Activated CD4-positive, alpha-beta T cell treated with anti-CD3 and anti-CD28 coated beads, Interleukin-2, amount 10 ng/mL, durations not matched to agents 7 days and 5 days (primary cell): ENCODE measurements around the gene BLOC1S3. TPM values are rescaled to one million over a fixed set of nuclear protein-coding genes. Genes with fewer than 3 reads are reported as not detected.
A peak's percentile ranks its signal among the peaks of the same experiment; 100 is the strongest.

Experiments
- CTCF ChIA-PET: fragments of 350-600 bp; sonication (Branson Sonifier 250); formaldehyde crosslinking; loops from one replicate; lab custom pipeline; 2021; ENCODE audit warnings: antibody characterized with exemption; lab: Charles Lee
- POLR2A ChIA-PET: fragments of 350-600 bp; sonication (Branson Sonifier 250); formaldehyde crosslinking; loops from one replicate; lab custom pipeline; 2021; ENCODE audit warnings: antibody characterized with exemption; lab: Charles Lee
- DNase-seq: peaks from one replicate; pipeline ENCODE4 v3.0.0-alpha.2; 2020
- H3K27ac Mint-ChIP-seq: one replicate; pipeline ENCODE4 v1.8.0; 2021; ENCODE audit warnings: mild to moderate bottlenecking, moderate library complexity, mixed read lengths
- H3K27me3 Mint-ChIP-seq: one replicate; pipeline ENCODE4 v1.8.0; 2021; ENCODE audit warnings: mixed read lengths
- H3K36me3 Mint-ChIP-seq: one replicate; pipeline ENCODE4 v1.8.0; 2021; ENCODE audit warnings: low read depth, mixed read lengths
- H3K4me1 Mint-ChIP-seq: one replicate; pipeline ENCODE4 v1.8.0; 2021; ENCODE audit warnings: mixed read lengths
- H3K4me3 Mint-ChIP-seq: one replicate; pipeline ENCODE4 v1.8.0; 2021; ENCODE audit warnings: mild to moderate bottlenecking, moderate library complexity, mixed read lengths
- H3K9me3 Mint-ChIP-seq: one replicate; pipeline ENCODE4 v1.8.0; 2021; ENCODE audit warnings: mixed read lengths
- total RNA-seq, 2 experiments: library from RNA; stranded (reverse); gene quantifications; one replicate each; pipeline ENCODE4 v1.2.3, GENCODE V29; 2021

The BLOC1S3 gene
- total RNA-seq, 2 experiments from 2014 or later, result 15.3 to 19.7 TPM

GRCh38 chr19:45184115-45184514 is 5.5 kb downstream of the BLOC1S3 start:
- no peak for DNase-seq
- no peak overlapping the region for H3K27ac Mint-ChIP-seq
- POLR2A ChIA-PET, result no interaction called here
- no peaks in the 10 kb centered on the region for H3K27me3 Mint-ChIP-seq
- H3K36me3 Mint-ChIP-seq, result peaks cover 11% of the 10 kb centered on the region
- no peaks in the 10 kb centered on the region for H3K9me3 Mint-ChIP-seq
- CTCF ChIA-PET, result no interaction called here
- H3K4me3 Mint-ChIP-seq, result no peak overlapping the region
- H3K4me1 Mint-ChIP-seq, result peaks cover 32% of the 10 kb centered on the region

- H3K36me3 Mint-ChIP-seq, result peaks cover 1% of the 10 kb centered on the region
- no peak overlapping the region for H3K27ac Mint-ChIP-seq
- no peaks in the 10 kb centered on the region for H3K27me3 Mint-ChIP-seq
- DNase-seq, result no peak
- no peak overlapping the region for H3K4me3 Mint-ChIP-seq
- ChIA-PET CTCF (interaction anchor here (0.5 to 1.3 kb wide), 4 partner anchors 11 to 494 kb away, joined by 3 to 4 read pairs (median 4); partner anchors contain the start of gene CLASRP), POLR2A (no interaction called here)
- no peaks in the 10 kb centered on the region for H3K9me3 Mint-ChIP-seq
- peaks cover 14% of the 10 kb centered on the region for H3K4me1 Mint-ChIP-seq
Observed at GRCh38 chr19:45186509-45187334, 8.1 kb downstream of the BLOC1S3 start.

- Mint-ChIP-seq H3K4me1 (peaks cover 12% of the 10 kb centered on the region), H3K9me3 (no peaks in the 10 kb centered on the region), H3K36me3 (no peaks in the 10 kb centered on the region), H3K27me3 (no peaks in the 10 kb centered on the region), H3K27ac (no peak overlapping the region), H3K4me3 (no peak overlapping the region)
- ChIA-PET POLR2A (no interaction called here), CTCF (interaction anchor here (1.2 to 1.3 kb wide), 2 partner anchors 12 to 148 kb away, joined by 4 read pairs; partner anchors contain the start of gene CLASRP)
- peak; percentile 50 for DNase-seq
Observed at GRCh38 chr19:45187421-45188100, 9.0 kb downstream of the BLOC1S3 start.

GRCh38 chr19:45189971-45190370 is 11.4 kb downstream of the BLOC1S3 start:
- ChIA-PET POLR2A (interaction anchor here (0.6 kb wide), 1 partner anchor 498 kb away, joined by 3 read pairs; no protein-coding TSS in a partner anchor), CTCF (no interaction called here)
- no peak for DNase-seq
- Mint-ChIP-seq H3K27ac (no peak overlapping the region), H3K36me3 (no peaks in the 10 kb centered on the region), H3K27me3 (no peaks in the 10 kb centered on the region), H3K9me3 (no peaks in the 10 kb centered on the region), H3K4me1 (peaks cover 6% of the 10 kb centered on the region), H3K4me3 (no peak overlapping the region)

- Mint-ChIP-seq H3K4me3 (no peak overlapping the region), H3K9me3 (no peaks in the 10 kb centered on the region), H3K27me3 (no peaks in the 10 kb centered on the region), H3K27ac (peak overlapping the region; percentile 1), H3K36me3 (no peaks in the 10 kb centered on the region), H3K4me1 (peaks cover 5% of the 10 kb centered on the region)
- ChIA-PET POLR2A (no interaction called here), CTCF (no interaction called here)
- DNase-seq, result no peak
Observed at GRCh38 chr19:45191375-45191774, 12.8 kb downstream of the BLOC1S3 start.

- POLR2A ChIA-PET, result no interaction called here
- no peaks in the 10 kb centered on the region for H3K36me3 Mint-ChIP-seq
- no peaks in the 10 kb centered on the region for H3K9me3 Mint-ChIP-seq
- no peaks in the 10 kb centered on the region for H3K27me3 Mint-ChIP-seq
- no peak for DNase-seq
- H3K4me3 Mint-ChIP-seq, result no peak overlapping the region
- CTCF ChIA-PET, result no interaction called here
- H3K4me1 Mint-ChIP-seq, result no peaks in the 10 kb centered on the region
- H3K27ac Mint-ChIP-seq, result no peak overlapping the region
Observed at GRCh38 chr19:45195764-45196163, 17.2 kb downstream of the BLOC1S3 start.

GRCh38 chr19:45200568-45200967 is 22.0 kb downstream of the BLOC1S3 start:
- Mint-ChIP-seq H3K27ac (no peak overlapping the region), H3K4me3 (no peak overlapping the region), H3K9me3 (no peaks in the 10 kb centered on the region), H3K27me3 (no peaks in the 10 kb centered on the region), H3K36me3 (no peaks in the 10 kb centered on the region), H3K4me1 (no peaks in the 10 kb centered on the region)
- CTCF ChIA-PET, result interaction anchor here (1.0 kb wide), 1 partner anchor 215 kb away, joined by 4 read pairs; no protein-coding TSS in a partner anchor
- POLR2A ChIA-PET, result no interaction called here
- DNase-seq, result no peak

- Mint-ChIP-seq H3K4me1 (no peaks in the 10 kb centered on the region), H3K36me3 (no peaks in the 10 kb centered on the region)
Observed at GRCh38 chr19:45202637-45203036, 24.1 kb downstream of the BLOC1S3 start.

GRCh38 chr19:45205810-45206209 is 27.2 kb downstream of the BLOC1S3 start:
- no peak overlapping the region for H3K27ac Mint-ChIP-seq

More at GRCh38 chr19:45202637-45203036, 24.1 kb downstream of the BLOC1S3 start:
- ChIA-PET POLR2A (no interaction called here), CTCF (no interaction called here)
- DNase-seq, result no peak
- H3K4me3 Mint-ChIP-seq, result no peak overlapping the region
- H3K27me3 Mint-ChIP-seq, result no peaks in the 10 kb centered on the region
- H3K9me3 Mint-ChIP-seq, result no peaks in the 10 kb centered on the region
- H3K27ac Mint-ChIP-seq, result no peak overlapping the region

GRCh38 chr19:45206328-45206727 is 27.7 kb downstream of the BLOC1S3 start:
- no peak for DNase-seq
- Mint-ChIP-seq H3K9me3 (no peaks in the 10 kb centered on the region), H3K4me3 (no peak overlapping the region), H3K4me1 (peaks cover 4% of the 10 kb centered on the region), H3K36me3 (no peaks in the 10 kb centered on the region), H3K27ac (no peak overlapping the region), H3K27me3 (peaks cover 5% of the 10 kb centered on the region)
- ChIA-PET POLR2A (no interaction called here), CTCF (no interaction called here)

More at GRCh38 chr19:45205810-45206209, 27.2 kb downstream of the BLOC1S3 start:
- Mint-ChIP-seq H3K36me3 (no peaks in the 10 kb centered on the region), H3K4me1 (peaks cover 4% of the 10 kb centered on the region), H3K27me3 (peaks cover 2% of the 10 kb centered on the region), H3K9me3 (no peaks in the 10 kb centered on the region), H3K4me3 (no peak overlapping the region)
- POLR2A ChIA-PET, result no interaction called here
- CTCF ChIA-PET, result no interaction called here
- no peak for DNase-seq

- Mint-ChIP-seq H3K4me3 (no peak overlapping the region), H3K27me3 (peaks cover 33% of the 10 kb centered on the region), H3K36me3 (no peaks in the 10 kb centered on the region), H3K27ac (no peak overlapping the region), H3K4me1 (peaks cover 5% of the 10 kb centered on the region), H3K9me3 (no peaks in the 10 kb centered on the region)
- ChIA-PET CTCF (interaction anchor here (1.3 kb wide), 1 partner anchor 25 kb away, joined by 3 read pairs; no protein-coding TSS in a partner anchor), POLR2A (no interaction called here)
- DNase-seq, result no peak
Observed at GRCh38 chr19:45211751-45212381, 33.3 kb downstream of the BLOC1S3 start.

GRCh38 chr19:45213031-45213430 is 34.4 kb downstream of the BLOC1S3 start:
- ChIA-PET CTCF (no interaction called here), POLR2A (no interaction called here)
- H3K27ac Mint-ChIP-seq, result no peak overlapping the region
- H3K27me3 Mint-ChIP-seq, result peaks cover 41% of the 10 kb centered on the region
- H3K9me3 Mint-ChIP-seq, result no peaks in the 10 kb centered on the region
- DNase-seq, result no peak
- no peak overlapping the region for H3K4me3 Mint-ChIP-seq
- H3K36me3 Mint-ChIP-seq, result no peaks in the 10 kb centered on the region
- peaks cover 5% of the 10 kb centered on the region for H3K4me1 Mint-ChIP-seq
